ENCODE measurements around the gene CHRDL1. TPM values are rescaled to one million over a fixed set of nuclear protein-coding genes. Genes with fewer than 3 reads are reported as not detected.

The CHRDL1 gene
- polyA plus RNA-seq, 1 of the 3 experiments (the other 2 are of a cell fraction) = 0.64 TPM

- no peak overlapping the region for H2AFZ ChIP-seq (ENCODE audit: low read depth)
- H4K20me1 ChIP-seq (ENCODE audit: insufficient read depth) = no peaks in the 10 kb centered on the region
- H3K4me1 ChIP-seq (ENCODE audit: control insufficient read depth in 1 of 2, insufficient read depth in 2 of 2, low read depth in 1 of 2, low read length in 1 of 2) = no peaks in the 10 kb centered on the region
- no peak for TF ChIP-seq POLR2AphosphoS5 (IDR thresholded peaks at IDR 0.05; ENCODE audit: low read depth, low read length)
- no peak for TF ChIP-seq MXI1 (IDR thresholded peaks at IDR 0.05; ENCODE audit: low read depth, low read length)
- no peak for TF ChIP-seq REST (IDR thresholded peaks at IDR 0.05; ENCODE audit: low read depth, low read length)
- no peak for TF ChIP-seq FOSL2 (IDR thresholded peaks at IDR 0.05; ENCODE audit: borderline replicate concordance, low read depth)
- TF ChIP-seq FOXJ3 (CRISPR knock-in tag; IDR thresholded peaks at IDR 0.05) = no peak
- no peak for TF ChIP-seq RFX5 (IDR thresholded peaks at IDR 0.05; ENCODE audit: low read length)
- no peak for TF ChIP-seq USF2 (IDR thresholded peaks at IDR 0.05; ENCODE audit: borderline replicate concordance, low read depth, low read length)
- TF ChIP-seq CTCF (IDR thresholded peaks at IDR 0.05) = no peak
- no peak for TF ChIP-seq MEF2A (IDR thresholded peaks at IDR 0.05; ENCODE audit: borderline replicate concordance, low read depth)
- TF ChIP-seq NRF1 (IDR thresholded peaks at IDR 0.05; ENCODE audit: low read depth, low read length) = no peak
- TF ChIP-seq IRF3 (IDR thresholded peaks at IDR 0.05; ENCODE audit: low read depth, low read length) = no peak
- TF ChIP-seq SMC3 (IDR thresholded peaks at IDR 0.05; ENCODE audit: low read depth, low read length) = no peak
- TF ChIP-seq GABPA (IDR thresholded peaks at IDR 0.05; ENCODE audit: low read depth) = no peak
- no peak for TF ChIP-seq RAD21 (IDR thresholded peaks at IDR 0.05; ENCODE audit: low read length)
- no peak for TF ChIP-seq TAF1 (IDR thresholded peaks at IDR 0.05; ENCODE audit: borderline replicate concordance, low read depth, low read length)
- no peak for TF ChIP-seq JUND (IDR thresholded peaks at IDR 0.05)
- DNase-seq = no peak
- H3K4me2 ChIP-seq = no peak overlapping the region
- H3K9ac ChIP-seq = no peak overlapping the region
- no peak overlapping the region for H3K4me3 ChIP-seq (ENCODE audit: low read depth in 2 of 2, low read length in 1 of 2)
- H3K27ac ChIP-seq (ENCODE audit: low read depth in 2 of 2, low read length in 1 of 2) = no peak overlapping the region
- H3K27me3 ChIP-seq (ENCODE audit: insufficient read depth) = peaks cover 11% of the 10 kb centered on the region; the same call in 1 of the 2 replicates
- ChIA-PET CTCF (no interaction called here), POLR2A (no interaction called here)
- H3K79me2 ChIP-seq (ENCODE audit: insufficient read depth) = no peaks in the 10 kb centered on the region
- no peaks in the 10 kb centered on the region for H3K36me3 ChIP-seq (replicated peaks in 1 of 2; ENCODE audit: control insufficient read depth in 1 of 2, insufficient read depth in 2 of 2, low read length in 1 of 2)
- no peaks in the 10 kb centered on the region for H3K9me3 ChIP-seq
- H3K9me2 ChIP-seq = no peaks in the 10 kb centered on the region
- H3F3A ChIP-seq (replicated peaks; ENCODE audit: insufficient read depth) = no peaks in the 10 kb centered on the region
These were observed 96.5 kb downstream of the CHRDL1 start for GRCh38 chrX:110699109-110699508.
